ENCODE data around the gene PCDH12.

DNA sequence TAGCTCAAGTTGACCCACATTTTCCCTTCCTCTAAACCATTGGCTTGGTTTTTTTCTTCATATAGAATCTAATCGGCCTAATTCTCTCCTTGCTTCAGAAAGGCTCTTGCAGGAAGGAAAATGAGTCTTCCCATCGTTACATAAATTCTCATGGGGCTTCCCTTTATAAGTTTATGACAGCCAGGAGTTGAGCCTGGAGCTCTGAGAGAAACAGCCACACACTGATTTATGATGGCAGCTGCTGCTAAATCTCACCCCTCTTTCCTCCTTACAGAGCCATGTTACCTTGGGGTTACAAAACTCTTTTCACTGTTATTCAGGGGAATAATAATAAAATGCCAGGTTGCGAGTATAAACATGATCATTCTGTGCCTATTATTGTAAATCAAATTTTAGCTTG, 5.7 kb upstream of the PCDH12 start:
- no peak for TF ChIP-seq CREB1 (IDR thresholded peaks at IDR 0.05; ENCODE audit: low read depth)
- no peak for TF ChIP-seq EP300 (IDR thresholded peaks at IDR 0.05; ENCODE audit: borderline replicate concordance)
- no peak for TF ChIP-seq YY1 (IDR thresholded peaks at IDR 0.05; ENCODE audit: low read depth)
- TF ChIP-seq, protein P1, sequence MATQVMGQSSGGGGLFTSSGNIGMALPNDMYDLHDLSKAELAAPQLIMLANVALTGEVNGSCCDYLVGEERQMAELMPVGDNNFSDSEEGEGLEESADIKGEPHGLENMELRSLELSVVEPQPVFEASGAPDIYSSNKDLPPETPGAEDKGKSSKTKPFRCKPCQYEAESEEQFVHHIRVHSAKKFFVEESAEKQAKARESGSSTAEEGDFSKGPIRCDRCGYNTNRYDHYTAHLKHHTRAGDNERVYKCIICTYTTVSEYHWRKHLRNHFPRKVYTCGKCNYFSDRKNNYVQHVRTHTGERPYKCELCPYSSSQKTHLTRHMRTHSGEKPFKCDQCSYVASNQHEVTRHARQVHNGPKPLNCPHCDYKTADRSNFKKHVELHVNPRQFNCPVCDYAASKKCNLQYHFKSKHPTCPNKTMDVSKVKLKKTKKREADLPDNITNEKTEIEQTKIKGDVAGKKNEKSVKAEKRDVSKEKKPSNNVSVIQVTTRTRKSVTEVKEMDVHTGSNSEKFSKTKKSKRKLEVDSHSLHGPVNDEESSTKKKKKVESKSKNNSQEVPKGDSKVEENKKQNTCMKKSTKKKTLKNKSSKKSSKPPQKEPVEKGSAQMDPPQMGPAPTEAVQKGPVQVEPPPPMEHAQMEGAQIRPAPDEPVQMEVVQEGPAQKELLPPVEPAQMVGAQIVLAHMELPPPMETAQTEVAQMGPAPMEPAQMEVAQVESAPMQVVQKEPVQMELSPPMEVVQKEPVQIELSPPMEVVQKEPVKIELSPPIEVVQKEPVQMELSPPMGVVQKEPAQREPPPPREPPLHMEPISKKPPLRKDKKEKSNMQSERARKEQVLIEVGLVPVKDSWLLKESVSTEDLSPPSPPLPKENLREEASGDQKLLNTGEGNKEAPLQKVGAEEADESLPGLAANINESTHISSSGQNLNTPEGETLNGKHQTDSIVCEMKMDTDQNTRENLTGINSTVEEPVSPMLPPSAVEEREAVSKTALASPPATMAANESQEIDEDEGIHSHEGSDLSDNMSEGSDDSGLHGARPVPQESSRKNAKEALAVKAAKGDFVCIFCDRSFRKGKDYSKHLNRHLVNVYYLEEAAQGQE (IDR thresholded peaks at IDR 0.05; ENCODE audit: low read depth): no peak
- TF ChIP-seq FOXM1 (IDR thresholded peaks at IDR 0.05; ENCODE audit: borderline replicate concordance, low read depth): no peak
- no peak for TF ChIP-seq ZBTB7A (IDR thresholded peaks at IDR 0.05; ENCODE audit: low read depth)
- TF ChIP-seq, protein P2, sequence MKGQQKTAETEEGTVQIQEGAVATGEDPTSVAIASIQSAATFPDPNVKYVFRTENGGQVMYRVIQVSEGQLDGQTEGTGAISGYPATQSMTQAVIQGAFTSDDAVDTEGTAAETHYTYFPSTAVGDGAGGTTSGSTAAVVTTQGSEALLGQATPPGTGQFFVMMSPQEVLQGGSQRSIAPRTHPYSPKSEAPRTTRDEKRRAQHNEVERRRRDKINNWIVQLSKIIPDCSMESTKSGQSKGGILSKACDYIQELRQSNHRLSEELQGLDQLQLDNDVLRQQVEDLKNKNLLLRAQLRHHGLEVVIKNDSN (IDR thresholded peaks at IDR 0.05): no peak
- TF ChIP-seq RAD21 (IDR thresholded peaks at IDR 0.05; ENCODE audit: low read depth): no peak
- no peak for TF ChIP-seq TAF1 (IDR thresholded peaks at IDR 0.05; ENCODE audit: low read depth)
- no peak for TF ChIP-seq EGR1 (IDR thresholded peaks at IDR 0.05)
- no peak for TF ChIP-seq TEAD4 (IDR thresholded peaks at IDR 0.05)
- no peak for TF ChIP-seq MAX (IDR thresholded peaks at IDR 0.05)
- TF ChIP-seq CEBPB (IDR thresholded peaks at IDR 0.05): no peak
- TF ChIP-seq TCF12 (IDR thresholded peaks at IDR 0.05; ENCODE audit: low read depth): no peak

All from Ishikawa (cell line).